ENCODE results near the gene PTPRO. TPM values are rescaled to one million over a fixed set of nuclear protein-coding genes. Genes with fewer than 3 reads are reported as not detected.

PTPRO gene
- total RNA-seq, 1 experiment from 2014 or later: 0.52 TPM

DNA sequence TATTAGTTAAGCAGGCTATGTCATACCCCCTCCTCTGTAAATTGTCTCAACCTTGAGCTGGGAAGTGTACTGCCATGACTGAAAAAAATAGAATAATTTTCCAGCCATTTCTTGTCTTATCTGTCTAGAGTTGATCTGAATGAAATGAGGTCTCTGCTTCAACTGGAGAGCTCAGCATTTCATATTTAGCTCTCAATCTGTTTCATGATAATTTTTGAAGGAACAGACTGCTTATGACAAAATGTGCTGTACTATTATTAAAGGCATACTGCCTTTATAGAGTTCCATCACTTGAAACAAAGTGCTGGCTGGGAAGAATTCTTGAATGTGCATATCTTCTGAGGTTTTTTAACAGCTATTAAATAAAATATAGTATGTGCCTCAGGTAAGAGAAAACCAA lies 19.1 kb downstream of the PTPRO start:
- TF ChIP-seq, protein P1, sequence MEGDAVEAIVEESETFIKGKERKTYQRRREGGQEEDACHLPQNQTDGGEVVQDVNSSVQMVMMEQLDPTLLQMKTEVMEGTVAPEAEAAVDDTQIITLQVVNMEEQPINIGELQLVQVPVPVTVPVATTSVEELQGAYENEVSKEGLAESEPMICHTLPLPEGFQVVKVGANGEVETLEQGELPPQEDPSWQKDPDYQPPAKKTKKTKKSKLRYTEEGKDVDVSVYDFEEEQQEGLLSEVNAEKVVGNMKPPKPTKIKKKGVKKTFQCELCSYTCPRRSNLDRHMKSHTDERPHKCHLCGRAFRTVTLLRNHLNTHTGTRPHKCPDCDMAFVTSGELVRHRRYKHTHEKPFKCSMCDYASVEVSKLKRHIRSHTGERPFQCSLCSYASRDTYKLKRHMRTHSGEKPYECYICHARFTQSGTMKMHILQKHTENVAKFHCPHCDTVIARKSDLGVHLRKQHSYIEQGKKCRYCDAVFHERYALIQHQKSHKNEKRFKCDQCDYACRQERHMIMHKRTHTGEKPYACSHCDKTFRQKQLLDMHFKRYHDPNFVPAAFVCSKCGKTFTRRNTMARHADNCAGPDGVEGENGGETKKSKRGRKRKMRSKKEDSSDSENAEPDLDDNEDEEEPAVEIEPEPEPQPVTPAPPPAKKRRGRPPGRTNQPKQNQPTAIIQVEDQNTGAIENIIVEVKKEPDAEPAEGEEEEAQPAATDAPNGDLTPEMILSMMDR (conservative IDR thresholded peaks at IDR 0.05): no peak
- Histone ChIP-seq H2BK12ac (ENCODE audit: insufficient read length, low read depth, low read length) (no peak overlapping the region), H2BK20ac (ENCODE audit: low read depth, low read length, poor library complexity, severe bottlenecking) (no peak overlapping the region), H3K4ac (ENCODE audit: low read depth, low read length) (no peak overlapping the region), H3K9ac (ENCODE audit: extremely low read depth, insufficient read length, low read length) (no peak overlapping the region), H3K79me1 (ENCODE audit: insufficient read depth, low read depth, low read length, poor library complexity, severe bottlenecking) (no peaks in the 10 kb centered on the region), H3K23me2 (ENCODE audit: insufficient read length, low read depth, low read length, poor library complexity, severe bottlenecking) (no peaks in the 10 kb centered on the region), H4K91ac (ENCODE audit: insufficient read length, low read depth, low read length) (no peak overlapping the region), H3K14ac (ENCODE audit: insufficient read depth, low read length) (no peak overlapping the region), H3K4me1 (ENCODE audit: insufficient read depth, low read length) (no peaks in the 10 kb centered on the region), H3K79me2 (ENCODE audit: insufficient read depth, low read length) (no peaks in the 10 kb centered on the region), H4K8ac (replicated peaks; ENCODE audit: insufficient read length, low read depth, low read length) (no peak overlapping the region), H2AK5ac (ENCODE audit: insufficient read length, low read length) (no peak overlapping the region), H3K23ac (ENCODE audit: insufficient read length, low read depth, low read length) (no peak overlapping the region), H2BK15ac (ENCODE audit: low read depth, low read length) (no peak overlapping the region), H3K9me3 (ENCODE audit: control insufficient read depth, low read depth, low read length) (no peaks in the 10 kb centered on the region), H3K18ac (ENCODE audit: insufficient read length, low read depth, low read length) (no peak overlapping the region), H2AFZ (ENCODE audit: low read length) (no peak overlapping the region), H4K5ac (ENCODE audit: insufficient read length, low read depth, low read length) (no peak overlapping the region), H3T11ph (ENCODE audit: low read length) (no peak overlapping the region), H2BK5ac (ENCODE audit: insufficient read length, low read length) (no peak overlapping the region), H3K27me3 (ENCODE audit: insufficient read depth, low read length) (no peaks in the 10 kb centered on the region), H3K4me2 (ENCODE audit: insufficient read depth, insufficient read length, low read length) (no peak overlapping the region), H3K27ac (ENCODE audit: insufficient read length, low read depth, low read length) (no peak overlapping the region), H3K56ac (ENCODE audit: insufficient read length, low read depth, low read length) (no peak overlapping the region), H2BK120ac (ENCODE audit: low read depth, low read length, poor library complexity, severe bottlenecking) (no peak overlapping the region), H4K20me1 (ENCODE audit: control insufficient read depth, insufficient read depth, insufficient read length) (no peaks in the 10 kb centered on the region)
- no peak for DNase-seq
- Mint-ChIP-seq H3K4me1 (no peaks in the 10 kb centered on the region), H3K27me3 (ENCODE audit: low read depth) (no peaks in the 10 kb centered on the region; the same call in none of the 2 replicates), H3K27ac (no peak overlapping the region), H3K4me3 (no peak overlapping the region), H3K9me3 (no peaks in the 10 kb centered on the region), H3K36me3 (ENCODE audit: insufficient read depth in 1 of 3, low read depth in 3 of 3) (no peaks in the 10 kb centered on the region)

Measured in H9 (cell line).